Endodermal cell (in vitro differentiated cells): ENCODE results near the gene RASL11B. TPM values are rescaled to one million over a fixed set of nuclear protein-coding genes. Genes with fewer than 3 reads are reported as not detected.
A peak's percentile ranks its signal among the peaks of the same experiment; 100 is the strongest.

Experiments
- DNase-seq: peaks from one replicate; pipeline ENCODE4 v3.0.0-alpha.2; 2017
- H3K27ac ChIP-seq: 2 replicates; pipeline ENCODE4 v1.5.1; 2013; ENCODE audit warnings: mild to moderate bottlenecking, low read depth, low read length, moderate library complexity
- H3K27me3 ChIP-seq: 2 replicates; pipeline ENCODE4 v1.6.1; 2013; ENCODE audit warnings: mild to moderate bottlenecking, low read length, moderate library complexity; ENCODE audit not compliant: insufficient read depth, control insufficient read depth, poor library complexity, severe bottlenecking
- H3K36me3 ChIP-seq: 2 replicates; pipeline ENCODE4 v1.7.0; 2013; ENCODE audit warnings: mild to moderate bottlenecking, low read length, moderate library complexity; ENCODE audit not compliant: control insufficient read depth, insufficient read depth
- H3K4me1 ChIP-seq: one replicate; pipeline ENCODE4 v1.7.0; 2013; ENCODE audit warnings: low read length; ENCODE audit not compliant: control insufficient read depth, insufficient read depth
- H3K4me3 ChIP-seq: 2 replicates; pipeline ENCODE4 v1.5.1; 2013; ENCODE audit warnings: mild to moderate bottlenecking, low read length, moderate library complexity
- H3K9ac ChIP-seq: 2 replicates; pipeline ENCODE4 v1.6.1; 2013; ENCODE audit warnings: mild to moderate bottlenecking, low read length, moderate library complexity; ENCODE audit not compliant: poor library complexity, severe bottlenecking; ENCODE audit errors: extremely low read depth
- H3K9me3 ChIP-seq: 2 replicates; pipeline ENCODE4 v1.6.1; 2013; ENCODE audit warnings: mild to moderate bottlenecking, low read length, moderate library complexity; ENCODE audit not compliant: control insufficient read depth
- H3K27ac Mint-ChIP-seq: 2 replicates; pipeline ENCODE4 v1.8.0; 2020; ENCODE audit warnings: mixed read lengths
- H3K27me3 Mint-ChIP-seq: 2 replicates; pipeline ENCODE4 v1.8.0; 2021; ENCODE audit warnings: mild to moderate bottlenecking, mixed read lengths; ENCODE audit not compliant: insufficient read depth
- H3K36me3 Mint-ChIP-seq: 2 replicates; pipeline ENCODE4 v1.8.0; 2020; ENCODE audit warnings: low read depth, mixed read lengths
- H3K4me1 Mint-ChIP-seq: 2 replicates; pipeline ENCODE4 v1.8.0; 2020; ENCODE audit warnings: mixed read lengths
- H3K4me3 Mint-ChIP-seq: 2 replicates; pipeline ENCODE4 v1.8.0; 2020; ENCODE audit warnings: mild to moderate bottlenecking, moderate library complexity, mixed read lengths
- H3K9me3 Mint-ChIP-seq: 2 replicates; pipeline ENCODE4 v1.8.0; 2020; ENCODE audit warnings: mild to moderate bottlenecking, mixed read lengths
- WGBS, 2 experiments: methylation state at CpG; one replicate each; pipeline versions ENCODE4 v1.1.5 to v1.1.7; 2013; ENCODE audit warnings: missing lambda C conversion rate in 2 of 2, mixed read lengths in 1 of 2; ENCODE audit not compliant: insufficient coverage in 1 of 2, insufficient read length in 1 of 2; 5-methylcytosine and 5-hydroxymethylcytosine counted together
- total RNA-seq, 2 donors: library from RNA; stranded (reverse); fragmentation: NEBNext Ultra II Directional in 1 of 2; extraction: Animal tissue kit (Norgen Biotek cat#: 25700) in 1 of 2; gene quantifications; 2 replicates in 1 of 2; 3 replicates in 1 of 2; pipeline ENCODE4 v1.2.1, GENCODE V29; 2021
- TF ChIP-seq, protein P1 (sequence below): fragments of 200-600 bp; sonication (generic); conservative IDR thresholded peaks from 2 replicates; pipeline ENCODE4 v1.5.0; 2021; ENCODE audit warnings: antibody characterized with exemption, mild to moderate bottlenecking

RASL11B gene
- total RNA-seq, 2 donors from 2014 or later, result 7.0 to 12.7 TPM

DNA sequence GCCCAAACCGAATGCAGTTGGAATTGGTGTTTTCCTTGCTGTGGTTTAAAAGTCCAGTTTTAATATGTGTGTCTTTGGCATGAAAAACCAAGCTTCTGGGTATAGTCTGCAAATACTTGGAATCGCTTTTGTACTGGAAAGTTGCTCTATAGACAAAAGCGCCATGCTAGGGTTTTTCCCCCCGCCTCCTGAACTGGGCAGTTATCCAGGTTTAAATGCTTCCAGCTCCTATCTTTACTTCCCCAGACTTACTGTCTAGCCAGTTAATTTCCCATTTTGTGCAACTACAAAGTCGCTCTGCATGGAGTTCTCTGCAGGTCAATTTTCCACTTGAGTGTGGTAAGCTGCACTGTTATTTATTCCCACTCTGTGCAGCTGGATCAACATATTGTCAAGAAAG, 2.7 kb downstream of the RASL11B start:
- no peak overlapping the region for H3K4me3 Mint-ChIP-seq
- Histone ChIP-seq H3K4me3 (peak overlapping the region; percentile 96), H3K36me3 (peaks cover 39% of the 10 kb centered on the region), H3K9me3 (no peaks in the 10 kb centered on the region), H3K9ac (no peak overlapping the region), H3K27me3 (no peaks in the 10 kb centered on the region), H3K4me1 (no peaks in the 10 kb centered on the region), H3K27ac (no peak overlapping the region)
- TF ChIP-seq, protein P1, sequence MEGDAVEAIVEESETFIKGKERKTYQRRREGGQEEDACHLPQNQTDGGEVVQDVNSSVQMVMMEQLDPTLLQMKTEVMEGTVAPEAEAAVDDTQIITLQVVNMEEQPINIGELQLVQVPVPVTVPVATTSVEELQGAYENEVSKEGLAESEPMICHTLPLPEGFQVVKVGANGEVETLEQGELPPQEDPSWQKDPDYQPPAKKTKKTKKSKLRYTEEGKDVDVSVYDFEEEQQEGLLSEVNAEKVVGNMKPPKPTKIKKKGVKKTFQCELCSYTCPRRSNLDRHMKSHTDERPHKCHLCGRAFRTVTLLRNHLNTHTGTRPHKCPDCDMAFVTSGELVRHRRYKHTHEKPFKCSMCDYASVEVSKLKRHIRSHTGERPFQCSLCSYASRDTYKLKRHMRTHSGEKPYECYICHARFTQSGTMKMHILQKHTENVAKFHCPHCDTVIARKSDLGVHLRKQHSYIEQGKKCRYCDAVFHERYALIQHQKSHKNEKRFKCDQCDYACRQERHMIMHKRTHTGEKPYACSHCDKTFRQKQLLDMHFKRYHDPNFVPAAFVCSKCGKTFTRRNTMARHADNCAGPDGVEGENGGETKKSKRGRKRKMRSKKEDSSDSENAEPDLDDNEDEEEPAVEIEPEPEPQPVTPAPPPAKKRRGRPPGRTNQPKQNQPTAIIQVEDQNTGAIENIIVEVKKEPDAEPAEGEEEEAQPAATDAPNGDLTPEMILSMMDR, result no peak
- H3K4me1 Mint-ChIP-seq, result peaks cover 35% of the 10 kb centered on the region
- WGBS, 2 experiments, result 95 to 100% methylated on average over 5 of the region's 5 CpGs
- no peaks in the 10 kb centered on the region for H3K9me3 Mint-ChIP-seq
- DNase-seq, result no peak
- H3K27ac Mint-ChIP-seq, result no peak overlapping the region
- H3K36me3 Mint-ChIP-seq, result peaks cover 32% of the 10 kb centered on the region
- peaks cover 24% of the 10 kb centered on the region for H3K27me3 Mint-ChIP-seq

- Mint-ChIP-seq H3K4me1 (peaks cover 40% of the 10 kb centered on the region), H3K36me3 (peaks cover 32% of the 10 kb centered on the region), H3K27me3 (peaks cover 19% of the 10 kb centered on the region), H3K4me3 (no peak overlapping the region), H3K27ac (no peak overlapping the region), H3K9me3 (no peaks in the 10 kb centered on the region)
- Histone ChIP-seq H3K4me1 (no peaks in the 10 kb centered on the region), H3K9ac (no peak overlapping the region), H3K27me3 (no peaks in the 10 kb centered on the region), H3K4me3 (peak overlapping the region; percentile 96), H3K36me3 (peaks cover 39% of the 10 kb centered on the region), H3K9me3 (no peaks in the 10 kb centered on the region), H3K27ac (no peak overlapping the region)
- WGBS, 2 experiments, result 92 to 100% methylated on average over 2 to 9 of the region's 9 CpGs
- no peak for DNase-seq
- TF ChIP-seq, protein P1, result no peak
Measured at GRCh38 chr4:52865300-52865699, 3.2 kb downstream of the RASL11B start.

DNA sequence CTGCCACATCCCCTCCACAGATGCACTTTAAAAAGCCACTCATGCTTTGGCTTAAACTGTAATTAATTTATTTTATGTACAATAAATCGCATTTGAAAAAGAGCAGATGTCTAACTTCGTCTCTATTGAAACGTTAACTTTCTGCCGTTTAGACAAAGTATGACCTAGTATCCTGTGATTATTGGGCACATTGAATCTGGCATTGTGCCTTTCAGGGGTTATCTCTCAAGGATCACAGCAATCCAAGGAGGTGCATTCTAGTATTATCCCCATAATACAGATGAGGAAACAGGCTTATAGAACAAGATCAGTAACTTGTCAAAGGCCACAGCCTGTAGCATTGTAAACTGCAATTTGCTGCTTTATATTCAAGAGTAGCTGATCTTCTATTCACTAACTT, 4.6 kb downstream of the RASL11B start:
- peaks cover 34% of the 10 kb centered on the region for H3K4me1 Mint-ChIP-seq
- no peak overlapping the region for H3K27ac ChIP-seq
- H3K36me3 Mint-ChIP-seq, result peaks cover 32% of the 10 kb centered on the region

More for the DNA sequence above, 4.6 kb downstream of the RASL11B start:
- H3K9me3 Mint-ChIP-seq, result no peaks in the 10 kb centered on the region
- TF ChIP-seq, protein P1, result no peak
- Histone ChIP-seq H3K36me3 (peaks cover 39% of the 10 kb centered on the region), H3K4me3 (peak overlapping the region; percentile 96), H3K9ac (no peak overlapping the region), H3K9me3 (no peaks in the 10 kb centered on the region), H3K27me3 (no peaks in the 10 kb centered on the region), H3K4me1 (no peaks in the 10 kb centered on the region)
- H3K27ac Mint-ChIP-seq, result no peak overlapping the region
- 86 to 93% methylated on average over 1 to 4 of the region's 4 CpGs for WGBS, 2 experiments
- no peak overlapping the region for H3K4me3 Mint-ChIP-seq
- DNase-seq, result no peak
- H3K27me3 Mint-ChIP-seq, result peaks cover 8% of the 10 kb centered on the region
